Measurements from ENCODE around the gene ASZ1. TPM values are rescaled to one million over a fixed set of nuclear protein-coding genes. Genes with fewer than 3 reads are reported as not detected.
A peak's percentile ranks its signal among the peaks of the same experiment; 100 is the strongest.

ASZ1 gene
- total RNA-seq, 1 experiment from 2014 or later, result not detected

DNA sequence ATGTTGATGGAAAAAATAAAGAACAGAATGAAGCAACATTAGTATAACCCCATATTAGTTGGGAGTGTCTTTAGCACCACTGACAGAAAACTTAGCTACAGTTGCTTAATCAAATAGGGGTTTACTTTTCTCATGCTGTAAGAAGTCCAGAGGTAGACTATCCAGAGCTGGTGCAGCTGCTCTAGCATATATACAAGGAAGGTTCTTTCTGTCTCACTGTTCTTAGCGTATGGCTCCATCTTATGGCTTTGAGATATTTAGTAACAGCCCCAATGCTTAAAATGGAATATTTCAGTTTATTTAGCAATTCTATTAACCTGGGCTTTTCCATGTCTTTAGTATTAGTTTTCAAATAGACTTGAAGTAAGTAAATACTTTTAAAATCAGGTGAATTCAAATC lies 89.3 kb downstream of the ASZ1 start (continued):
- TF ChIP-seq, protein P1, sequence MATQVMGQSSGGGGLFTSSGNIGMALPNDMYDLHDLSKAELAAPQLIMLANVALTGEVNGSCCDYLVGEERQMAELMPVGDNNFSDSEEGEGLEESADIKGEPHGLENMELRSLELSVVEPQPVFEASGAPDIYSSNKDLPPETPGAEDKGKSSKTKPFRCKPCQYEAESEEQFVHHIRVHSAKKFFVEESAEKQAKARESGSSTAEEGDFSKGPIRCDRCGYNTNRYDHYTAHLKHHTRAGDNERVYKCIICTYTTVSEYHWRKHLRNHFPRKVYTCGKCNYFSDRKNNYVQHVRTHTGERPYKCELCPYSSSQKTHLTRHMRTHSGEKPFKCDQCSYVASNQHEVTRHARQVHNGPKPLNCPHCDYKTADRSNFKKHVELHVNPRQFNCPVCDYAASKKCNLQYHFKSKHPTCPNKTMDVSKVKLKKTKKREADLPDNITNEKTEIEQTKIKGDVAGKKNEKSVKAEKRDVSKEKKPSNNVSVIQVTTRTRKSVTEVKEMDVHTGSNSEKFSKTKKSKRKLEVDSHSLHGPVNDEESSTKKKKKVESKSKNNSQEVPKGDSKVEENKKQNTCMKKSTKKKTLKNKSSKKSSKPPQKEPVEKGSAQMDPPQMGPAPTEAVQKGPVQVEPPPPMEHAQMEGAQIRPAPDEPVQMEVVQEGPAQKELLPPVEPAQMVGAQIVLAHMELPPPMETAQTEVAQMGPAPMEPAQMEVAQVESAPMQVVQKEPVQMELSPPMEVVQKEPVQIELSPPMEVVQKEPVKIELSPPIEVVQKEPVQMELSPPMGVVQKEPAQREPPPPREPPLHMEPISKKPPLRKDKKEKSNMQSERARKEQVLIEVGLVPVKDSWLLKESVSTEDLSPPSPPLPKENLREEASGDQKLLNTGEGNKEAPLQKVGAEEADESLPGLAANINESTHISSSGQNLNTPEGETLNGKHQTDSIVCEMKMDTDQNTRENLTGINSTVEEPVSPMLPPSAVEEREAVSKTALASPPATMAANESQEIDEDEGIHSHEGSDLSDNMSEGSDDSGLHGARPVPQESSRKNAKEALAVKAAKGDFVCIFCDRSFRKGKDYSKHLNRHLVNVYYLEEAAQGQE (IDR thresholded peaks at IDR 0.05; ENCODE audit: low read depth), result no peak
- TF ChIP-seq CBX3 (IDR thresholded peaks at IDR 0.05; ENCODE audit: low read depth) (no peak), YY1 (IDR thresholded peaks at IDR 0.05; ENCODE audit: extremely low read depth, insufficient replicate concordance, low read depth, low read length) (no peak), EGR1 (IDR thresholded peaks at IDR 0.05; ENCODE audit: low read depth) (no peak), POLR2AphosphoS5 (IDR thresholded peaks at IDR 0.05; ENCODE audit: low read depth, low read length) (no peak), TCF7L2 (IDR thresholded peaks at IDR 0.05; ENCODE audit: borderline replicate concordance, extremely low read depth, insufficient read depth, insufficient read length) (no peak), EZH2phosphoT487 (IDR thresholded peaks at IDR 0.05; ENCODE audit: borderline replicate concordance) (no peak), EZH2 (IDR thresholded peaks at IDR 0.05) (no peak), ELF1 (IDR thresholded peaks at IDR 0.05; ENCODE audit: borderline replicate concordance, low read depth) (no peak), SIN3A (IDR thresholded peaks at IDR 0.05; ENCODE audit: low read depth) (no peak)

DNA sequence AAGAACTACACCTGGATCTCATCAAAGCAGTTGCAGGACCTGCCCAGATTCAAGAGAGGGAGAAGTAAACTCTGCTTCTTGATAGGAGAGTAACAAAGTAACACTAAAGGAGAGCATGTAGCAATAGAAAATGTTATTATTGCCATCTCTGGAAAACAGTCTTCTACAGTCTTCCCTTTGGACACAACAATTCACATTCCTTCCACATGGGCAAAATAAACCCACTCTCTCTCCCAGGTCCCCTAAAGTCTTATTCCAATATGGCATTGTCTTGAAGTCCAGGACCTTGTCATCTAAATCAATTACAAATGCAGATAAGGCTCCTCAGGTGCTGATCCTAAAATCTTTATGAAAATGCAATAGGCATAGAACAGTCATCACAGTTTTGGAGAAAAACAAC lies 94.1 kb downstream of the ASZ1 start:
- H3K4me2 ChIP-seq (ENCODE audit: low read length), result no peak overlapping the region
- RAD21 ChIA-PET (ENCODE audit: low non-redundant PET in 1 of 2, low total read pairs in 2 of 2, uncharacterized antibody in 2 of 2, unreplicated experiment in 2 of 2), result no interaction called here
- TF ChIP-seq CBX3 (IDR thresholded peaks at IDR 0.05; ENCODE audit: low read depth) (no peak), EZH2phosphoT487 (IDR thresholded peaks at IDR 0.05; ENCODE audit: borderline replicate concordance) (no peak), FOSL1 (IDR thresholded peaks at IDR 0.05; ENCODE audit: low read depth) (no peak), YY1 (IDR thresholded peaks at IDR 0.05; ENCODE audit: extremely low read depth, insufficient replicate concordance, low read depth, low read length) (no peak), SP1 (IDR thresholded peaks at IDR 0.05; ENCODE audit: low read depth) (no peak), CEBPB (IDR thresholded peaks at IDR 0.05; ENCODE audit: low read depth) (no peak), RAD21 (IDR thresholded peaks at IDR 0.05; ENCODE audit: low read depth) (no peak)
- TF ChIP-seq, protein P2, sequence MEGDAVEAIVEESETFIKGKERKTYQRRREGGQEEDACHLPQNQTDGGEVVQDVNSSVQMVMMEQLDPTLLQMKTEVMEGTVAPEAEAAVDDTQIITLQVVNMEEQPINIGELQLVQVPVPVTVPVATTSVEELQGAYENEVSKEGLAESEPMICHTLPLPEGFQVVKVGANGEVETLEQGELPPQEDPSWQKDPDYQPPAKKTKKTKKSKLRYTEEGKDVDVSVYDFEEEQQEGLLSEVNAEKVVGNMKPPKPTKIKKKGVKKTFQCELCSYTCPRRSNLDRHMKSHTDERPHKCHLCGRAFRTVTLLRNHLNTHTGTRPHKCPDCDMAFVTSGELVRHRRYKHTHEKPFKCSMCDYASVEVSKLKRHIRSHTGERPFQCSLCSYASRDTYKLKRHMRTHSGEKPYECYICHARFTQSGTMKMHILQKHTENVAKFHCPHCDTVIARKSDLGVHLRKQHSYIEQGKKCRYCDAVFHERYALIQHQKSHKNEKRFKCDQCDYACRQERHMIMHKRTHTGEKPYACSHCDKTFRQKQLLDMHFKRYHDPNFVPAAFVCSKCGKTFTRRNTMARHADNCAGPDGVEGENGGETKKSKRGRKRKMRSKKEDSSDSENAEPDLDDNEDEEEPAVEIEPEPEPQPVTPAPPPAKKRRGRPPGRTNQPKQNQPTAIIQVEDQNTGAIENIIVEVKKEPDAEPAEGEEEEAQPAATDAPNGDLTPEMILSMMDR (IDR thresholded peaks at IDR 0.05 in 2 of 3, conservative IDR thresholded peaks at IDR 0.05 in 1 of 3; ENCODE audit: borderline replicate concordance in 1 of 3, insufficient read depth in 1 of 3, low read depth in 2 of 3, low read length in 2 of 3), result peak in 2 of 3 experiments; percentile 19 to 32; a peak in 2 of 6 replicates
- no peaks in the 10 kb centered on the region for H3K79me2 ChIP-seq (ENCODE audit: insufficient read depth, low read length)
- no peaks in the 10 kb centered on the region for H3K36me3 ChIP-seq (ENCODE audit: control insufficient read depth in 1 of 2, insufficient read depth in 2 of 2, low read length in 2 of 2)
- H3K27ac ChIP-seq (ENCODE audit: low read depth, low read length), result no peak overlapping the region
- no peaks in the 10 kb centered on the region for H3K9me2 ChIP-seq (ENCODE audit: insufficient read depth)
- POLR2A ChIA-PET, result no interaction called here
- no peak for DNase-seq (ENCODE audit: low read depth, low spot score)
- CTCF ChIA-PET, result no interaction called here
- H3K4me3 ChIP-seq (replicated peaks in 1 of 2; ENCODE audit: low read depth in 1 of 2, low read length in 2 of 2), result no peak overlapping the region
- intact Hi-C loops (cut with micrococcal nuclease), result no loop called here
- BruUV-seq (replicated peaks), result no TSS peak
- H3K9me3 ChIP-seq (ENCODE audit: control insufficient read depth in 1 of 2, insufficient read depth in 1 of 2, low read depth in 1 of 2, low read length in 2 of 2), result no peaks in the 10 kb centered on the region; a peak in 1 of 4 replicates
- H3K4me1 ChIP-seq (ENCODE audit: control insufficient read depth in 1 of 2, insufficient read depth in 2 of 2, low read length in 2 of 2), result no peaks in the 10 kb centered on the region
- no peaks in the 10 kb centered on the region for H4K20me1 ChIP-seq (ENCODE audit: insufficient read depth)
- H3K9ac ChIP-seq (ENCODE audit: low read length), result no peak overlapping the region
- H3K27me3 ChIP-seq (ENCODE audit: insufficient read depth, low read length), result no peaks in the 10 kb centered on the region
- no peak overlapping the region for H2AFZ ChIP-seq (ENCODE audit: low read depth, low read length, poor library complexity, severe bottlenecking)
- ATAC-seq, result 0 out of 2 replicates have a peak, but pooled peaks have one; percentile 34

All from HCT116 (cell line).